ENCODE data around the gene RBM19.

DNA sequence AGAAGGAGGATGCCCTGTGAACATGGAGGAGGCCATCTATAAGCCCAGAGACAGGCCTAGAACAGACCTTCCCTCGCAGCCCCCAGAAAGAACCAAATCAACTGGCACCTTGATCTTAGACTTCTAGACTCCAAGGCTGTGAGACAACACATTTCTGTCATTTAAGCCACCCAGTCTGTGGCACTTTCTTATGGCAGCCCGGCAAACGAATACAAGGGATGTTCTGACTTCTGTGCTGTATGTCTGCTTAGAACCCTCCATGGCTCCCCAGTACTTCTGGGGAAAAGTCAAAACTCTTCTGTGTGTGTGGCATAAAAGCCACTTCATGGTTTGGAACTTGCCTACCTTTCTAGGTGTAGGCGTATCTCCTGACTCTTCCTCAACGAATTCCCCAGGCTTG, 42.9 kb downstream of the RBM19 start:
- TF ChIP-seq, protein P1, sequence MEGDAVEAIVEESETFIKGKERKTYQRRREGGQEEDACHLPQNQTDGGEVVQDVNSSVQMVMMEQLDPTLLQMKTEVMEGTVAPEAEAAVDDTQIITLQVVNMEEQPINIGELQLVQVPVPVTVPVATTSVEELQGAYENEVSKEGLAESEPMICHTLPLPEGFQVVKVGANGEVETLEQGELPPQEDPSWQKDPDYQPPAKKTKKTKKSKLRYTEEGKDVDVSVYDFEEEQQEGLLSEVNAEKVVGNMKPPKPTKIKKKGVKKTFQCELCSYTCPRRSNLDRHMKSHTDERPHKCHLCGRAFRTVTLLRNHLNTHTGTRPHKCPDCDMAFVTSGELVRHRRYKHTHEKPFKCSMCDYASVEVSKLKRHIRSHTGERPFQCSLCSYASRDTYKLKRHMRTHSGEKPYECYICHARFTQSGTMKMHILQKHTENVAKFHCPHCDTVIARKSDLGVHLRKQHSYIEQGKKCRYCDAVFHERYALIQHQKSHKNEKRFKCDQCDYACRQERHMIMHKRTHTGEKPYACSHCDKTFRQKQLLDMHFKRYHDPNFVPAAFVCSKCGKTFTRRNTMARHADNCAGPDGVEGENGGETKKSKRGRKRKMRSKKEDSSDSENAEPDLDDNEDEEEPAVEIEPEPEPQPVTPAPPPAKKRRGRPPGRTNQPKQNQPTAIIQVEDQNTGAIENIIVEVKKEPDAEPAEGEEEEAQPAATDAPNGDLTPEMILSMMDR (IDR thresholded peaks at IDR 0.05; ENCODE audit: low read length) = no peak
- TF ChIP-seq EZH2 (IDR thresholded peaks at IDR 0.05; ENCODE audit: borderline replicate concordance, low read length) = no peak
